BJ (cell line): ENCODE measurements around the gene FST. TPM values are rescaled to one million over a fixed set of nuclear protein-coding genes. Genes with fewer than 3 reads are reported as not detected.
A peak's percentile ranks its signal among the peaks of the same experiment; 100 is the strongest.

Source experiments
- CTCF ChIA-PET: fragments of 350-600 bp; formaldehyde crosslinking; extraction: SDS; loops from one replicate; lab custom pipeline; 2021; ENCODE audit warnings: antibody characterized with exemption, inconsistent platforms; lab: Yijun Ruan, JAX
- POLR2A ChIA-PET: fragments of 300-600 bp; sonication (Branson Sonifier 250); formaldehyde crosslinking; extraction: SDS; loops from one replicate; lab custom pipeline; 2021; ENCODE audit warnings: antibody characterized with exemption; lab: Charles Lee
- DNase-seq: peaks from one replicate; pipeline ENCODE4 v3.0.0-alpha.2; 2011; ENCODE audit warnings: low read depth
- H3K27me3 ChIP-seq: 2 replicates; pipeline ENCODE4 v1.6.0; 2011; ENCODE audit warnings: low read length; ENCODE audit not compliant: control insufficient read depth, insufficient read depth
- H3K36me3 ChIP-seq: 2 replicates; pipeline ENCODE4 v1.5.1; 2011; ENCODE audit warnings: low read length; ENCODE audit not compliant: control insufficient read depth, insufficient read depth
- H3K4me3 ChIP-seq: 2 replicates; pipeline ENCODE4 v1.5.1; 2011; ENCODE audit warnings: low read depth, mild to moderate bottlenecking, control low read depth, low read length
- CTCF ChIP-seq: IDR thresholded peaks from 2 replicates; pipeline ENCODE4 v1.5.1; 2011; ENCODE audit warnings: low read depth, mild to moderate bottlenecking, control low read depth, inconsistent platforms, low read length, moderate library complexity; ENCODE audit not compliant: insufficient read depth
- polyA plus RNA-seq: library from polyadenylated mRNA; depleted of rRNA; stranded (reverse); fragments of >200 nt; gene quantifications from 2 replicates; pipeline ENCODE4 v1.2.3, GENCODE V29; 2011

Gene FST
- polyA plus RNA-seq, 1 experiment, result 85.5 TPM

DNA sequence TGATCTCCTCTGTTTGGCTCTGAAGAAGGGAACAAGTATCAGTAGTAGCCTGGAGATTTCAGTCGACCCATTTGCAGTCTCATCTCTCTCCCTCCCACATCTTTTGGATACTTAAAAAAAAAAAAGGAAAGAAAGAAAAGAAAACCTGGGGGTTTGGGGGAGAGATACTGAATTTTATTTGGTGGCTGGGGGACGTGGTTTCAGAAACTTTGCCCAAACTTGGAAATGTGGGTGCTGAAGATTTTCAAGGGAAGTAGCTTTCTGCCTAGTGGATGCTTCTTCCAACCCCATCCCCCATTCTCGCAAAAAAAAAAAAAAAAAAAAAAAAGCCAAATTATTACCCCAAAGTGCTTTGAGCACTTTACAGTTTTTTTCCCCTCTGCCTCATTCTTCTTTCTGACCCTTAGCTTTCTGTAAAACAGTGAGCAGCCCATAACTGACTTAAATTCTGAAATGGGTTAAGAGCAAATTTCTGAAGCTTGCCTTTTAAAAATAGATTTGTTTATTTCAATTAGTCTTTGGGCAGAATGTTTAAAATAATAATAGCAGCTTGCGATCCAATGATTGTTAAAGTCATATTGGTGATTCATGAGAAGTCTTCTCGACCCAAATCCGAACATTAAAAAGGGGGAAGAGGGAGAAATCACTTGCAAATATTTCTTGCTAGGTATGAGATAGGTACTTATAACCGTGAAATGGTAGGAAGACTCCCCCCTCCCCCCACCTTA lies 894 bp downstream of the FST start:
- no peak for TF ChIP-seq CTCF
- Histone ChIP-seq H3K27me3 (no peaks in the 10 kb centered on the region), H3K4me3 (peak overlapping the region; percentile 89), H3K36me3 (peaks cover 8% of the 10 kb centered on the region)
- POLR2A ChIA-PET, result interaction anchor here (0.5 to 0.7 kb wide), 2 partner anchors 96 to 219 kb away, joined by 3 to 4 read pairs; no protein-coding TSS in a partner anchor
- CTCF ChIA-PET, result interaction anchor here (0.6 to 2.1 kb wide), 4 partner anchors 12 to 749 kb away, joined by 3 to 6 read pairs (median 4); no protein-coding TSS in a partner anchor
- DNase-seq, result no peak

GRCh38 chr5:53481887-53482716 lies 1.7 kb downstream of the FST start:
- H3K36me3 ChIP-seq, result peaks cover 8% of the 10 kb centered on the region
- peak overlapping the region; percentile 89 for H3K4me3 ChIP-seq
- DNase-seq, result no peak
- peak; percentile 37 for TF ChIP-seq CTCF
- ChIA-PET CTCF (interaction anchor here (0.6 to 2.1 kb wide), 7 partner anchors 11 to 752 kb away, joined by 3 to 6 read pairs (median 3); no protein-coding TSS in a partner anchor), POLR2A (interaction anchor here (1.5 kb wide), 1 partner anchor 452 kb away, joined by 3 read pairs; no protein-coding TSS in a partner anchor)
- H3K27me3 ChIP-seq, result no peaks in the 10 kb centered on the region

DNA sequence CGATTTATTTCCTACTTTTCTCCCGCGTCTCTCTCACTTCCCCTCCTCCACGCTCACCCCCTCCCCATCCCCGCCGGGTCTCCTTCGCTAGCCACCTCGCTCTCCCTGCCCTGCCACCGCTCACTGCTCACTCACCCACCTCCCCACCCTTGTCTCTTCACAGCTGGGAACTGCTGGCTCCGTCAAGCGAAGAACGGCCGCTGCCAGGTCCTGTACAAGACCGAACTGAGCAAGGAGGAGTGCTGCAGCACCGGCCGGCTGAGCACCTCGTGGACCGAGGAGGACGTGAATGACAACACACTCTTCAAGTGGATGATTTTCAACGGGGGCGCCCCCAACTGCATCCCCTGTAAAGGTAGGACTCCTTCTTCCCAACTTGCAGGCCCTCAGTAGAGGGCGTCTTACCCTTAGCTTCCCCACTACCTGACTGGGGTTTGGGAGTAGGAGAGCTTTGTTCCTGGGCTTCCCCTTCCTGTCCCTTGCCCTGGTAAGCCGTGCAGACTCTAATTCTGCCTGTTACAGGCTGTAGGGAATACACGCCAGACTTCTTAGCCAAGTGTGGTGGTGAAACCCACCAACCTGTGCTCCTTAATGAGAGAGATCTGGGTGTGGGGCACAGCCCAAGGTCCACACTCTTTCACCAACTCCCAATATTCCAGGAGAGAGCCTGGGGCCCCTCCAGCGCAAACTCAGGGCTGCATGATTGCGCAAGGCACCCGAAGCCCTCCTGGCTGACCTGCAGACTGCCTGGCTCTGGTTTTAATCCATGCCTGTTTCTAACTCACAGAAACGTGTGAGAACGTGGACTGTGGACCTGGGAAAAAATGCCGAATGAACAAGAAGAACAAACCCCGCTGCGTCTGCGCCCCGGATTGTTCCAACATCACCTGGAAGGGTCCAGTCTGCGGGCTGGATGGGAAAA lies 2.5 kb downstream of the FST start:
- Histone ChIP-seq H3K27me3 (no peaks in the 10 kb centered on the region), H3K4me3 (peak overlapping the region; percentile 89), H3K36me3 (peaks cover 8% of the 10 kb centered on the region)
- no peak for DNase-seq
- ChIA-PET CTCF (interaction anchor here (0.8 to 2.1 kb wide), 5 partner anchors 10 to 752 kb away, joined by 3 to 6 read pairs (median 3); no protein-coding TSS in a partner anchor), POLR2A (interaction anchor here (1.5 kb wide), 1 partner anchor 451 kb away, joined by 3 read pairs; no protein-coding TSS in a partner anchor)
- TF ChIP-seq CTCF, result peak; percentile 43

DNA sequence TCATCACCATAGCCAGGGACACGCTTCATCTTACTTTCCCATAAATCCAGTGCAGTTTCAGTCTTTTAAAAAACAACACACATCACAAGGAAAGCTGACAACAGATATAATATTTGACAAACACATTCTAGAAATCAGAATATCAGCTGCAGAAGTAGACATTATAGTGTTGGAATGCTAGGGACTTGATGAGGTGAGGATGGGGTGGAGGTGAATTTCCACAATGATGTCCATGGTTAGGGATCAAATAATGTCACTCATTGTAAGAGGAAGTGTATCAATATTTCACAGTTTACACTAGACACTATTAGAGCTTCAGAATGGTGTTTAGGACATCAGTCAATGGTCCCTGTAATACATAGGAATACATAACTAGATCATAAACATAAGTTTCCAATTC lies 7.0 kb downstream of the FST start:
- no peaks in the 10 kb centered on the region for H3K27me3 ChIP-seq
- no peak overlapping the region for H3K4me3 ChIP-seq
- DNase-seq, result no peak
- ChIA-PET POLR2A (interaction anchor here (0.5 kb wide), 1 partner anchor 21 kb away, joined by 25 read pairs; no protein-coding TSS in a partner anchor), CTCF (no interaction called here)
- TF ChIP-seq CTCF, result no peak
- H3K36me3 ChIP-seq, result peaks cover 8% of the 10 kb centered on the region
